Activated T-helper 17 cell treated with anti-CD3 and anti-CD28 coated beads, Interleukin-2, amount 50 U/mL, for 72 hours (primary cell): ENCODE measurements around the gene ADARB2. TPM values are rescaled to one million over a fixed set of nuclear protein-coding genes. Genes with fewer than 3 reads are reported as not detected.

Experiments
- ATAC-seq: fragments of 150-1000 bp; cut with Tn5 transposase; replicated peaks from 2 replicates; pipeline ENCODE4 v1.10.0; 2021; ENCODE audit warnings: mild to moderate bottlenecking, moderate library complexity
- H3K27ac Mint-ChIP-seq: one replicate; pipeline ENCODE4 v1.8.0; 2022; ENCODE audit warnings: mixed read lengths
- H3K27me3 Mint-ChIP-seq: one replicate; pipeline ENCODE4 v1.8.0; 2022; ENCODE audit warnings: mixed read lengths
- H3K36me3 Mint-ChIP-seq: one replicate; pipeline ENCODE4 v1.8.0; 2022; ENCODE audit warnings: low read depth, mild to moderate bottlenecking, mixed read lengths
- H3K4me1 Mint-ChIP-seq: one replicate; pipeline ENCODE4 v1.8.0; 2022; ENCODE audit warnings: mixed read lengths
- H3K4me3 Mint-ChIP-seq: one replicate; pipeline ENCODE4 v1.8.0; 2022; ENCODE audit warnings: mild to moderate bottlenecking, mixed read lengths
- H3K9me3 Mint-ChIP-seq: one replicate; pipeline ENCODE4 v1.8.0; 2022; ENCODE audit warnings: mixed read lengths
- total RNA-seq, 2 donors: library from RNA; stranded (reverse); gene quantifications; one replicate each; pipeline ENCODE4 v1.2.3, GENCODE V29; 2022

The ADARB2 gene
- total RNA-seq, 2 donors from 2014 or later: not detected

DNA sequence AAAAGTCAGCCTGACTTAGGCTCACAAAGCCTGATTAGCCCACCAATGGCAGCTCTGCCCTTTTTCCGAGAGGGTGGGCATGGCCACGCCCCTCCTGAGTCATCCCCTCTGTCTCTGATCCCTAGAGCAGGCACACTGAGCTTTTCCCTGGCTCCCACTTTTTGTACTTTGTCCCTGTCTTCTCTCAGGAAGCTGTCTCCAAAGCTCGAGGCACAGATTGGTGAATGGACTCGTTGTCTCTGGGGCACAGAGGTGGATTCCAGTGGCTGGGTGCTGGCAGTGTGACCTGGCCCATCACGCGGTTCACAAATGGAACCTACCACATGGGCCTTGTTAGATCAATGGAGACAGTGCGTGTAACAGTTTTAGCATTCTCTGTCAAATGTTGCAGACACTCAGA lies 367.7 kb downstream of the ADARB2 start:
- H3K36me3 Mint-ChIP-seq: no peaks in the 10 kb centered on the region
- no peaks in the 10 kb centered on the region for H3K4me1 Mint-ChIP-seq
- no peak for ATAC-seq
- H3K27me3 Mint-ChIP-seq: peaks cover 13% of the 10 kb centered on the region
- H3K27ac Mint-ChIP-seq: no peak overlapping the region
- H3K9me3 Mint-ChIP-seq: no peaks in the 10 kb centered on the region
- no peak overlapping the region for H3K4me3 Mint-ChIP-seq

DNA sequence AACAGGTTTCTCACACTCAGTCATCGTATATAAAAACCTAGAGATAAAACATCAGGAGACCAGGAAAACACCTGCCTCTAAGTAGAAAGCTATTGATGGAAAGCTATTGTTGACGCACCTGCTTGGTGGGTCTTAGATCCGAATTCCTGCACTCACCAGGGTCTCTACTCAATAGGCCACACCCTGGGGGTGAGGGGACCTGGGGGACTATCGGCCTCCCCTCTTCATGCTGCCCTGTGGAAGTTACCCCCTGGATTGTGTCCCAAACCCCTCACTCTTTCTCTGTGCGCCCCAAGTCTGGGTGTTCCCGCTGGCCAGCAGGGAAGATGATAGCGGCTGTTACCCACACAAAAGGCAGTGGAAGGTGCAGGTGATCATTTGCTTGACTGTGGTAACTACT lies 368.1 kb downstream of the ADARB2 start:
- no peak overlapping the region for H3K4me3 Mint-ChIP-seq
- H3K9me3 Mint-ChIP-seq: no peaks in the 10 kb centered on the region
- no peaks in the 10 kb centered on the region for H3K4me1 Mint-ChIP-seq
- no peak for ATAC-seq
- peaks cover 13% of the 10 kb centered on the region for H3K27me3 Mint-ChIP-seq
- H3K36me3 Mint-ChIP-seq: no peaks in the 10 kb centered on the region
- H3K27ac Mint-ChIP-seq: no peak overlapping the region

DNA sequence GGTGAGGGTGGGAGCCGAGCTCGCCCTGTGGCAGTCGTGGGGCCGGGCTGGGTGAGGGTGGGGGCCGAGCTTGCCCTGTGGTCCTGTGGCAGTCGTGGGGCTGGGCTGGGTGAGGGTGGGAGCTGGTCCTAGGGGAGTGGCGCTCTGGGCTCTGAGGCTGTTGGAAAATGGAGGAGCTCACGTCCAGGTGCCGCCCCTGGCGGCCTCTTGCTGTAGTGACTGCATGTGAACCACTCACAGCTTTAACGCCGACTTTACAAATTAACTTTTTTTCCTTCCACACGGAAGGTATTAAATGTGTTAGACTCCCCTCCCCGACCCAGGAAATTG lies 368.5 kb downstream of the ADARB2 start:
- ATAC-seq: peak; percentile 34
- H3K27ac Mint-ChIP-seq: no peak overlapping the region
- H3K4me1 Mint-ChIP-seq: no peaks in the 10 kb centered on the region
- H3K27me3 Mint-ChIP-seq: peaks cover 13% of the 10 kb centered on the region
- H3K4me3 Mint-ChIP-seq: no peak overlapping the region
- no peaks in the 10 kb centered on the region for H3K36me3 Mint-ChIP-seq
- H3K9me3 Mint-ChIP-seq: no peaks in the 10 kb centered on the region

DNA sequence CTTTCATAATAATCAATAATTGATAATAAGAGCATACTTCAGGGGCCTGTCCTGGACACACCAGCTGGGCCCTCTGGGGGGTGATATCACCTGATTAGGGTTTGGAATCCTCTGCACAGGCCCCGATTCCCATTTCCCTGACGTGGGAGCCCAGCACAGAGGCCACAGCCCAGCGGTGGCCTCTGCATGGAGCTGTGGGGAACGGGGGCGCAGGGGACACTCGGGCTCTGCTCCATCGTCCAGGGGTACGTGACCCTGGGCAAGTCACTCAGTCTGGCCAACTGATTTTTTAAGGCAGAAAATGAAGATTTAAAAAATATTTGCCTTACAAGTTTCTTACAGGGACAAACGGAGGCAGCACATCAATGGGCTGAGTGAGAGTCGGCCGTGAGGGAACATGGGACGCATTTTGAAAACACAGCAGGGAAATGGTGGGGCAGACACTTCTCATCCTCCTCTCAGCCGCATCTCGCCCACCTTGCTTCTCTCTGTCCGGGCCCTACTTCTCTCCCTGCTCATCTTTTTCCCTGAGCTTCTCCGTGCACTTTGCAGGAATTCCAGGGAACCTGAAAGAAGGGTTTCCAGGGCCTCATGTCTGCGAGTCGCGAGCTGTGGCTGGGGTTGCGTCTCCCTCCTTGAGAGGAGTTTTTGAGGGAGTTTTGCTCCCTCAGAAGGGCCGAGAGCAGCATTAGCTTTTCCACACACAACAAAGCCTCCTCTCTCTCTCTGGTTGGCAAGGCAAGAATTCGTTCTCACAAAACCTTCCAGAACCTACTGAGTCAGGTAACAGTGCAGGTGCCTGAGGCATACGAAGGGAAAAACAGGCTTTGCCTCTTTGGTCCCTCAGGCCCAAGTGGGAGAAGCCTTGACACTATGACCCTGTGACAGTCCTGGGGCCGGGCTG lies 369.1 kb downstream of the ADARB2 start:
- no peaks in the 10 kb centered on the region for H3K4me1 Mint-ChIP-seq
- no peak overlapping the region for H3K27ac Mint-ChIP-seq
- no peak overlapping the region for H3K4me3 Mint-ChIP-seq
- H3K9me3 Mint-ChIP-seq: no peaks in the 10 kb centered on the region
- ATAC-seq: no peak
- H3K27me3 Mint-ChIP-seq: peaks cover 13% of the 10 kb centered on the region
- no peaks in the 10 kb centered on the region for H3K36me3 Mint-ChIP-seq

DNA sequence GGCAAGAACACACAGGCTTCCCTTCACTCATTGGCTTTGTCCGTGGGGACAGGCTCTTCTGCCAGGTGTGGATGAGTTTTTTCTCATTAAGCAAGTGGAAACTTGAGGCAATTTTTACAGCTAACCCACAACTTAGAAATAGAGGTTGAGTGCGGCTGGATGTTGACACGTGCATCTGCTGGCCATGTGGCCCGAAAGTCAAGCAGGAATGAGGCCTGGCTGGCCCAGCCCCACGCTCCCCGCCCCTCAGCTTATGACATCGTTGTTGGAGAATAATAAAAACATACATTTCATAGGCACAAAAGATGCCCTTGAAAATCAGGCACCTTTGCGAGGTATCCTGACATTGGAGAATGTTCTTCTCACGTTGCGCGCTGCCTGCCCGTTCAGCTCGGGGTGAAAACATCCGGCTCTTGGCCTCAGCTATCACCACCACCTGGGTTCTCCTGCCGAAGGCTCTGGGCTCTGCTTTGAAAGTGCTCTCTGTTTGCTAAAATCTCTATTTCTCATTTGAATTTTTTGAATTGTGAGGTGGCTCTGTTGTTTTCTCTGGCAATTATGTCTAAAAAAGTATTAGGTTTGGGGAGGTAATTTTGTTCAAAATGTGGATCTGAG lies 370.4 kb downstream of the ADARB2 start:
- peaks cover 13% of the 10 kb centered on the region for H3K27me3 Mint-ChIP-seq
- H3K4me1 Mint-ChIP-seq: no peaks in the 10 kb centered on the region
- H3K27ac Mint-ChIP-seq: no peak overlapping the region
- H3K4me3 Mint-ChIP-seq: no peak overlapping the region
- no peak for ATAC-seq
- H3K9me3 Mint-ChIP-seq: no peaks in the 10 kb centered on the region
- no peaks in the 10 kb centered on the region for H3K36me3 Mint-ChIP-seq

DNA sequence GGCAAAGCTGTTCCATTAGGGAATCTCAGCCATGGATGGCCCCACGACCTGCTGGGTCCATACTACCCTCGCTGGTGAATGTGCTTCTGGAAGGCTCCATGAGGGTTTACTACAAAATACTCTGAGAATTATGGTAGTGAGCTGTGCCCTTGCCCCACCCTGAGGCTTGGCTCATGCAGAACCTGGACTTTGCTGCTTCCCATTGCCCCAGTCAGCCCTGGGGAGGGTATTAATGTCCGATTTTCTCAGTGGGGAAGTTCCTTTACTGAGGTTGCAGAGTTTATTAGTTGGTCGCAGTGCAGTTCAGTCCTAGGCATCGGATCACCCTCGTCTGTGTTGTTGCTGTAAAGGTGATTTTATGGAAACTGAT lies 371.0 kb downstream of the ADARB2 start:
- Mint-ChIP-seq H3K27ac (no peak overlapping the region), H3K36me3 (no peaks in the 10 kb centered on the region), H3K4me1 (no peaks in the 10 kb centered on the region), H3K27me3 (peaks cover 13% of the 10 kb centered on the region), H3K4me3 (no peak overlapping the region), H3K9me3 (no peaks in the 10 kb centered on the region)
- no peak for ATAC-seq

DNA sequence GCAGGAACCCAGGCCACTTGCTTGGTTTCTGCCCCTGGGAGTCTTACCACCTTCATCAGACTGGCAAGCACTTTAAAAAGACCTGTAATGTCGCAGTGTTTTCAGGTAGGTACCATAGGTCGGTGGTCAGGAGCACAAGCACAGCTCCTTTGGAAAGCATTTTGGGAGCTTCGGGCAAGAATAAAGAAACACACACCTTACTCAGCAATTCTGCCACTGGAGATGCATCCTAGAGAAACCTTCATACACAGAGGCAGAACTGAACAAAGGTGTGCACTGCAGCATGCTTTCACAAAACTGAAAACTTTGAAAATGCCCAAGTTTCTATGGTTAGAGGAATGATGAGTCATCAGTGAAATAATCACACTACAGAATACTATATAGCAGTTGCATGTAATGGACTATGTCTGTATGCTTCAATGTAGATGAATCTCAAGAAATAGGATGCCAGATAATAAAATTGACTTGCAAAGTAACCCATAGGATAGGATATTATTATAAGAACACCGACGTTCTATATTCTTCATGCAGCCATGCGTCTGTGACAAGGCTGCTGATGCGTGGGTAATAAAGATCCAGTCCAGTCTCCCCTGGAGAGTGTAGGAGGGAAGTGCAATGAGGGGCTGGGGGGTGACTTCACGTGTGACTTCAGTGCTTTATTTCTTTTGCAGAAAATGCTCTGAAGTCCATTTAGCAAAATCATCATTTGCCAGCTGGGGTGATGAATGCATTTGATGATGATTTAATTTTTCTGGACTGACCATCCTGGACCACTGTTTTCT lies 371.6 kb downstream of the ADARB2 start:
- ATAC-seq: no peak
- Mint-ChIP-seq H3K27me3 (peaks cover 13% of the 10 kb centered on the region), H3K4me1 (no peaks in the 10 kb centered on the region), H3K27ac (no peak overlapping the region), H3K9me3 (no peaks in the 10 kb centered on the region), H3K4me3 (no peak overlapping the region), H3K36me3 (no peaks in the 10 kb centered on the region)

DNA sequence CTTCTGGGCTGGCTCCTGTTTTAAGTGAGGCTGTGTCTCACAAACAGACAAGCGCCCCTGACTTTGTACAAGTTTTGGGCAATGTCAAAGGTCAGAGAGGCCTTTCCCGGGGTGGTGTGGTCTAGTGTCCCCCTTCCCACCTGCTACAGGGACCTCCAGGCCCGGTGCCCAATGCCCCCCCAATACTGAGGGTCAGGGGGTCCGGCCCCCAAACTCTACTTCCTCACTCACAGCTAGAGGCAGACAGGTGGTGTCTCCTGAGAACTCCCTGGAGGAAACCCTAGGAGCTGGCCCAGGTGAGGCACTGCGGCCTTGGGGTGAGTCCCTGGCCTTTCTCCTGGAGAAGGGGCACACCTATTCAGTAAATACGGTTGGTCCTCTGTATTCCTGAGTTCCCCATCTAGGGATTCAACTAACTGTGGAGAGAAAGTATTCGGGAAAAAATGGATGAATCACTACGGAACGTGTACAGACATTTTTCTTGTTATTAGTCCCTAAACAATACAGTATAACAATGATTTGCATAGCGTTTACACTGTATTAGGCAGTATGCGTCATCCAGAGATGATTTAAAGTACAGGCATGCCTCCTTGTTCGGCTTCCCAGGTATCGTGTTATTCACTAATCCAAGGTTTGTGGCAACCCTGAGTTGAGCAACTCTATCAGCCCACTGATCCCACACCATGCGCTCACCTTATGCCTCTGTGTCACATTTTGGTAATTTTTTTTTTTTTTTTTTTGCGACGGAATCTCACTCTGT lies 373.0 kb downstream of the ADARB2 start:
- Mint-ChIP-seq H3K27ac (no peak overlapping the region), H3K9me3 (no peaks in the 10 kb centered on the region), H3K36me3 (no peaks in the 10 kb centered on the region), H3K4me3 (no peak overlapping the region), H3K27me3 (peaks cover 4% of the 10 kb centered on the region), H3K4me1 (peaks cover 4% of the 10 kb centered on the region)
- ATAC-seq: no peak

DNA sequence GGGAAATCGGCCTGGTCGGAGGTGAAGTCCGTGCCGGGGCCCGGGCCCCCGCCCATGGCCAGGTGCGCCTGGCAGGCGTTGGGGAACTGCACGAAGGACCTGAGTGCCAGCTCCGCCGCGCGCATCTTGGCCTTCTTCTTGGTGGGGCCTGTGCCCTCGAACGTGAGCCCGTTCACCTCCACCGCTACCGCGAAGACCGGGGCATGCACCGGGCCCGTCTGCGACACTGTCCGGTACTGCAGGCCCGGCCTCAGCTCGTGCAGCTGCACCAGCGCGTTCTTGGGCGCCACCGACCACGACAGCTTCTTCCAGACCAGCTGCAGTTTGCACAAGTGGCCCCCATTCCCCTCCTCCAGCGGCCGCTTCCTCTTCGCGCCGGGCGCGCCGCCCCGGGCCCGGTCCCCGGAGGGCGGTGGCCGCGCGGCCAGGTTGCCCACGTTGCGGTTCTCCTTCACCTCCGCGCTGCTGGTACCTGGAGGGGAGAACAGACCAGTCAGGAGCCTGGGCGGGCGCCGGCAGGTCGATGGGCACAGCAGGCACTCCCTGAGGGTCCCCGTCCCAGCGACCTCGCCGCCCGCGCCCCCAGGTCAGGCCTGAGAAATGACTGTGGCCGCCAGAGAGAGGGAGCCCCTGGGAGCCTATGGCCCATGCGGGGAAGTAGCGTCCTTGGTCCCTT lies 373.7 kb downstream of the ADARB2 start:
- H3K9me3 Mint-ChIP-seq: no peaks in the 10 kb centered on the region
- no peak overlapping the region for H3K4me3 Mint-ChIP-seq
- ATAC-seq: no peak

DNA sequence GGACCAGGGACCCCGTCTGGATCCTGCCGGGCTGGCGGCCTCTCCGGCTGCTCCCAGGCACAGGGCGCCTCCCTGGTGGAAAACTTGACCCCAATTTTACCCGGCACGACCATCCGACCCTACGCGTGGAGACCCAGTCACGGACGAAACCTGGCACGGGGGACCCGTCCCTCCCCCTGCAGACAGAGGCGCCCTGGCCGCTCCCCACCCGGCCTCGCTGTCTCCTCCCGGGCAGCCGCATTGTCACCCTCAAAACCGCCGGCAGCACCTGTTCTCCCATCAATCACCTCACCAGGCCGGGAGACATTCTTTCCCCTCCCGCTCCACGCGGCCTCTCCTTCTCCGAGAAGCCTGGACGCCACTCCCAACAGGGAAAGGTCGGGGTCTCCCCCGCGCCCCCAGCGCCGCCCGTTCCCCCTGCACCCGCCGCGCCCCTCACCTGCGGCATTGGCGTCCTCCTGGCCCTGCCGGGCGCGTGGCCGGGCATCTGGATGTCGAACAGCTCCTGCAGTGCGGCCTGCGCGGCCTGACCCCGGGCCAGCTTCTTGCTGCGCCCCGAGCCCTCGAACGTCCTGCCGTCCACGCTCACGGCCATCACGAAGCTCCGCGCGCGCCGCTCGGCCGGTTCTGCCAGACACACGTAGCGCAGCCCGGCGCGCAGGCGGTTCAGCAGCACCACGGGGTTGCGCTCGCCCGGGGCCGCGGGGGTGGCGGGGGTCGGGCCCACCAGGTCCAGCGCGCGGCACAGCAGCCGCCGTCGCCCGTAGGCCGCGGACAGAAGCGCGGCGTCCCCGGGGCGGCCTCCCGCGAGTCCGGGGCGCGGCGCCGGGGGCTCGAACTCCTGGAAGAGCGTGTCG lies 374.5 kb downstream of the ADARB2 start:
- H3K4me3 Mint-ChIP-seq: no peak overlapping the region
- peaks cover 9% of the 10 kb centered on the region for H3K4me1 Mint-ChIP-seq
- no peak overlapping the region for H3K27ac Mint-ChIP-seq
- ATAC-seq: no peak
- no peaks in the 10 kb centered on the region for H3K9me3 Mint-ChIP-seq
- H3K36me3 Mint-ChIP-seq: no peaks in the 10 kb centered on the region
- H3K27me3 Mint-ChIP-seq: peaks cover 4% of the 10 kb centered on the region

More for the DNA sequence above, 373.7 kb downstream of the ADARB2 start:
- H3K27ac Mint-ChIP-seq: no peak overlapping the region
- H3K4me1 Mint-ChIP-seq: peaks cover 9% of the 10 kb centered on the region
- H3K36me3 Mint-ChIP-seq: no peaks in the 10 kb centered on the region
- H3K27me3 Mint-ChIP-seq: peaks cover 4% of the 10 kb centered on the region

DNA sequence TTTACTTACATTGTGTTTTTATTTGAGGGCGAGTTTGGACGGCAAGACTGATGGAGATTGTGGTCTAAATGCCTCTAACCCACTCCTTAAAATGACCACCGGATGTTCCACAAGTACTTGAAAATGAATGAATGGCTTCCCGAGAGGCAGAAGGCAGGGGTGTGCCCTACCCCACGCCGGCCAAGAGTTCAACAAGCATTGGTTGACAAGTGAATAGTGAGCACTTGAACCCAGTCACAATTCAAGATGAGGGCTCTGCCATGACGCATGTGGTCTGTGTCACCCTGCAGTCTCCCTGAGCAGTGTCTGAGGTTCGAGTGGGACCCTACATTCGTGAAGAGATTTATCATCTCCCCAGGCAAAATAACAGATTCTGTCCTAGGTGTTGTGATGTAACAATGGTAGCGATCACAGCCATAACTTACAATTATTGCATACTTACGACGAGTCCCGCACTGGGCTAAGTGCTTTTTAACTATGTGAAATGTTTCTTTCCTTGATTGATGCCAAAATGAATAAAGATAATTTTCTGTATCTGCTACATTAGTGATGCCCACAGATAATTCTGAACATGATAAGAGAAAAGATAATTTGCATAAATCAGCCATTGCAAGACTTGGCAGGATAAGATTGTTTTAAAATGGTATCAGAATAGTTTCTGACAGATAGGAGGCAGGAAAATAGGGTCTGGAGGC lies 375.8 kb downstream of the ADARB2 start:
- Mint-ChIP-seq H3K27me3 (no peaks in the 10 kb centered on the region), H3K36me3 (no peaks in the 10 kb centered on the region), H3K4me1 (peaks cover 9% of the 10 kb centered on the region), H3K27ac (no peak overlapping the region), H3K9me3 (no peaks in the 10 kb centered on the region), H3K4me3 (no peak overlapping the region)
- ATAC-seq: no peak

DNA sequence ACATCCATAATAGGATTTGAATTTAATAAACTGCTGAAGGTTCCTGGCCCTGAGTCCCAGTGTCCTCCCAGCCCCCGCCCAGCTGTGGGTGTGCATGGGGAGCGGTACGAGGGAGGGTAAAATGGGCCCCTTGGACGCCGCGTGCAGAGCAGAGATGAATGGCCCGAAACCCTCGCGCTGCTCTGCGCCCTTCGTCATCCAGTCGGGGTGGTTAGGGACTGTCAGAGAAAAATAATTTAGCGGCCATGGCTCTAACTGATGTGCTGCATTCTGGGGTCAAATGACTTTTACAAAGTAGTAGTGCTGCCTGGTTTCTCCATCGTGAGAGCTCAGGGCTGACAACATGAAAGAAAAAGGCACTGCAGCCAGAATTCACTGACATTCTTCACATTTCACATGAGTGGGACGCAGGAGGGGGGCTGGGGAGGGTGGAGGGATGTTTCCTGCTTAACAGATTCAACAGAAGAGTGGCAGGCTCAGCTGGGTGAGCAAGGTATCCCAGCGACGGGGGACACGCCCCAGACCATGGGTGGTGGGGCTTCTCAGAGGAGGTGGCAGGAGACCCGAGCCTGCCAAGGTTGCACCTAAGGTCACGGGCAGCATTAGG lies 376.7 kb downstream of the ADARB2 start:
- no peak overlapping the region for H3K27ac Mint-ChIP-seq
- H3K4me3 Mint-ChIP-seq: no peak overlapping the region
- no peak for ATAC-seq

More for the DNA sequence above, 376.7 kb downstream of the ADARB2 start:
- H3K9me3 Mint-ChIP-seq: no peaks in the 10 kb centered on the region
- H3K4me1 Mint-ChIP-seq: peaks cover 9% of the 10 kb centered on the region
- no peaks in the 10 kb centered on the region for H3K27me3 Mint-ChIP-seq
- H3K36me3 Mint-ChIP-seq: no peaks in the 10 kb centered on the region
